K562 (cell line): ENCODE measurements around the gene TNIK. TPM values are rescaled to one million over a fixed set of nuclear protein-coding genes. Genes with fewer than 3 reads are reported as not detected.

Experiments
- C11orf30 ChIP-seq: fragments of 450-650 bp; IDR thresholded peaks from 2 replicates; pipeline ENCODE4 v1.6.1; 2016; ENCODE audit warnings: low read depth, mild to moderate bottlenecking
- CBFB ChIP-seq: sonication (generic); formaldehyde crosslinking; IDR thresholded peaks from 2 replicates; pipeline ENCODE4 v1.4.0; 2020; ENCODE audit warnings: mild to moderate bottlenecking, missing genetic modification reagents
- CC2D1A ChIP-seq: fragments of 450-650 bp; IDR thresholded peaks from 2 replicates; pipeline ENCODE4 v1.6.1; 2017; ENCODE audit warnings: mild to moderate bottlenecking
- CXXC5 ChIP-seq: fragments of 250-450 bp; sonication (Bioruptor Pico); IDR thresholded peaks from 2 replicates; pipeline ENCODE4 v1.8.0; 2022; ENCODE audit warnings: inconsistent platforms, mild to moderate bottlenecking, moderate library complexity
- DACH1 ChIP-seq: fragments of 450-650 bp; IDR thresholded peaks from 2 replicates; pipeline ENCODE4 v1.6.1; 2018; ENCODE audit not compliant: partially characterized antibody
- ELF1 ChIP-seq: fragments of 200-800 bp; sonication (Bioruptor generic); IDR thresholded peaks from 2 replicates; pipeline ENCODE4 v1.6.1; 2016; ENCODE audit warnings: missing genetic modification characterization, missing compliant biosample characterization
- FOXJ2 ChIP-seq: fragments of 200-800 bp; sonication (Bioruptor generic); IDR thresholded peaks from 2 replicates; pipeline ENCODE4 v1.6.1; 2016; ENCODE audit warnings: missing genetic modification characterization, missing compliant biosample characterization
- GTF3C2 ChIP-seq: IDR thresholded peaks from 3 replicates; pipeline ENCODE4 v1.6.1; 2011; ENCODE audit warnings: borderline replicate concordance, mild to moderate bottlenecking, moderate library complexity; ENCODE audit not compliant: insufficient read length; ENCODE audit errors: extremely low read depth
- HDAC1 ChIP-seq, 2 experiments: fragments of 450-650 bp; IDR thresholded peaks; 2 replicates each; pipeline ENCODE4 v1.6.1; 2016 to 2017; ENCODE audit warnings: inconsistent platforms in 1 of 2, mild to moderate bottlenecking in 1 of 2, moderate library complexity in 1 of 2
- ILF3 ChIP-seq: fragments of 450-650 bp; IDR thresholded peaks from 2 replicates; pipeline ENCODE4 v1.6.1; 2018; ENCODE audit warnings: antibody characterized with exemption, mild to moderate bottlenecking, moderate library complexity, borderline replicate concordance
- LEF1 ChIP-seq: fragments of 450-650 bp; IDR thresholded peaks from 2 replicates; pipeline ENCODE4 v1.6.1; 2016; ENCODE audit warnings: mild to moderate bottlenecking
- MLLT1 ChIP-seq, 2 experiments: fragments of 450-650 bp; IDR thresholded peaks; 2 replicates each; pipeline ENCODE4 v1.6.1; 2016
- NR2C1 ChIP-seq, 2 experiments: fragments of 450-650 bp; IDR thresholded peaks; 2 replicates each; pipeline ENCODE4 v1.6.1; 2017; ENCODE audit warnings: mild to moderate bottlenecking in 2 of 2, antibody characterized with exemption in 1 of 2, inconsistent platforms in 1 of 2, missing compliant biosample characterization in 1 of 2, missing genetic modification characterization in 1 of 2
- TBP ChIP-seq: optimal IDR thresholded peaks from 2 replicates; pipeline ENCODE3; 2011; ENCODE audit warnings: low read depth, low read length, improper control_type of control experiment
- YY1 ChIP-seq, 3 experiments: IDR thresholded peaks; 2 replicates each; pipeline ENCODE4 v1.6.1; 2011; ENCODE audit warnings: low read length in 2 of 3, mild to moderate bottlenecking in 2 of 3, moderate library complexity in 2 of 3, borderline replicate concordance in 1 of 3, control low read depth in 1 of 3, low read depth in 1 of 3; ENCODE audit not compliant: insufficient read depth in 3 of 3, insufficient replicate concordance in 2 of 3, control insufficient read depth in 1 of 3, insufficient read length in 1 of 3; ENCODE audit errors: extremely low read depth in 1 of 3
- ZKSCAN8 ChIP-seq: fragments of 200-800 bp; sonication (Bioruptor generic); IDR thresholded peaks from 2 replicates; pipeline ENCODE4 v1.6.1; 2016; ENCODE audit warnings: missing genetic modification characterization, missing compliant biosample characterization
- ZNF175 ChIP-seq: fragments of 200-800 bp; sonication (Bioruptor generic); IDR thresholded peaks from 2 replicates; pipeline ENCODE4 v1.6.1; 2016; ENCODE audit warnings: low read depth, mild to moderate bottlenecking, missing genetic modification characterization, missing compliant biosample characterization
- ZNF592 ChIP-seq: fragments of 450-650 bp; IDR thresholded peaks from 2 replicates; pipeline ENCODE4 v1.6.1; 2017; ENCODE audit warnings: antibody characterized with exemption, mild to moderate bottlenecking
- polyA plus RNA-seq, 8 experiments: library from polyadenylated mRNA; depleted of rRNA in 4 of 8; stranded (reverse) in 5 of 8; unstranded in 3 of 8; fragments of >200 nt; fragmentation: Nextera tagmentation in 2 of 8; fragmentation: Illumina TruSeq in 1 of 8; extraction: Ambion mirVana in 2 of 8; extraction: Trizol in 1 of 8; gene quantifications; 2 replicates each; pipeline versions ENCODE4 v1.2.1 to v1.2.3, GENCODE V29; 2011 to 2014; ENCODE audit warnings: inconsistent platforms in 1 of 8, missing spikeins in 1 of 8
- total RNA-seq, 7 experiments: library from RNA; depleted of rRNA in 6 of 7; stranded (reverse); fragments of >200 nt in 6 of 7; fragmentation: Illumina TruSeq in 2 of 7; extraction: Trizol in 2 of 7; gene quantifications; 2 replicates each; pipeline versions ENCODE4 v1.2.1 to v1.2.3, GENCODE V29; 2011 to 2021; ENCODE audit warnings: low replicate concordance in 1 of 7

TNIK gene
- total and polyA plus RNA-seq, 9 of the 15 experiments (the other 6 are each of a cell fraction or from before 2014, with no cell fraction given) = 6.6 to 39.0 (median 24.7) TPM

GRCh38 chr3:171470714-171471227 lies 10.6 kb upstream of the TNIK start (continued):
- TF ChIP-seq YY1 (IDR thresholded peaks at IDR 0.05; ENCODE audit: borderline replicate concordance in 1 of 3, control insufficient read depth in 1 of 3, extremely low read depth in 1 of 3, insufficient read depth in 3 of 3, insufficient read length in 1 of 3, insufficient replicate concordance in 2 of 3, low read depth in 1 of 3, low read length in 2 of 3) (no peak), GTF3C2 (no peak), ZNF592 (peak; percentile 32), TBP (peak; percentile 58), LEF1 (peak; percentile 99), DACH1 (peak; percentile 74), C11orf30 (peak; percentile 85), HDAC1 (IDR thresholded peaks at IDR 0.05) (peak in 1 of 2 experiments; percentile 89; a peak in 3 of 4 replicates), NR2C1 (IDR thresholded peaks at IDR 0.05) (no peak), NR2C1 (tag; IDR thresholded peaks at IDR 0.05) (peak; percentile 67), ZKSCAN8 (CRISPR knock-in tag) (peak; percentile 74), CC2D1A (peak; percentile 93; the same call in 1 of the 2 replicates), CBFB (no peak), ZNF175 (CRISPR knock-in tag) (peak; percentile 76), ILF3 (peak; percentile 88; the same call in 1 of the 2 replicates), CXXC5 (CRISPR knock-in tag) (peak; percentile 71), FOXJ2 (tag) (peak; percentile 85), MLLT1 (IDR thresholded peaks at IDR 0.05) (peak in 1 of 2 experiments; percentile 7; a peak in 1 of 4 replicates), ELF1 (peak; percentile 44; the same call in 1 of the 2 replicates)
